ENCODE results near the gene ZBED1. TPM values are rescaled to one million over a fixed set of nuclear protein-coding genes. Genes with fewer than 3 reads are reported as not detected.

ZBED1 gene
- total and polyA plus RNA-seq, 2 donors (not counting 3 experiments of a cell fraction or from before 2014, with no cell fraction given) = 24.6 to 46.5 TPM

DNA sequence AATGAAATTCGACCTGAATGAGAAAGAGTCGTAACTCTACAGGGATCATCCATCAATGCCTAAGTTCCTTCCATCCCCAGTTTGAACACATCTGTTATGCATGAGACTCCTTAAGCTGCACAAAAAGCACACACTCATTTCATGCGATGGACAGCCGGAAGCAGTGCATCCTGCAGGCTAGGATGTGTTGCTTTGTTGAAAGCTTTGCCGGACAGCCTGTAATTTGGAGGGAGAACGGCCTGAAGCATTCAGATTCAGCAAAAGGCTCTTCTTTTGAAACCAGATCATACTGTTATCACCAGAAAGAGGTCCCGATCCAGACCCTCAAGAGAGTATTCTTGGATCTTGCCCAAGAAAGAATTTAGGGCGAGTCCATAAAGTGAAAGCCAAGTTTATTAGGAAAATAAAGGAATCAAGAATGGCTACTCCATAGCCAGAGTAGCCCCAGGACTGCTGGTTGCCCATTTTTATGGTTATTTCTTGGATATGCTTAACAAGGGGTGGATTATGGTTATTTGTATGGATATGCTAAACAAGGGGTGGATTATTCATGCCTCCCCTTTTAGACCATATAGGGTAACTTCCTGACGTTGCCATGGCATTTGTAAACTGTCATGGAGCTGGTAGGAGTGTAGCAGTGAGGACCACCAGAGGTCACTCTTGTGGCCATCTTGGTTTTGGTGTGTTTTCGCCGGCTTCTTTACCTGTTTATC, 48.1 kb upstream of the ZBED1 start:
- Histone ChIP-seq H3K4me2 (ENCODE audit: insufficient read depth, low read length) (no peak overlapping the region), H3K9me1 (replicated peaks; ENCODE audit: control insufficient read depth, extremely low read depth, insufficient read depth, low read length) (no peaks in the 10 kb centered on the region), H3K4me3 (replicated peaks in 1 of 3; ENCODE audit: insufficient read depth in 1 of 3, low read depth in 1 of 3, low read length in 3 of 3) (no peak overlapping the region), H3K9ac (replicated peaks; ENCODE audit: extremely low read depth, insufficient read depth, low read length) (no peak overlapping the region), H3K36me3 (ENCODE audit: control insufficient read depth in 2 of 2, extremely low read depth in 1 of 2, insufficient read depth in 2 of 2, low read length in 2 of 2) (no peaks in the 10 kb centered on the region), H2AFZ (ENCODE audit: low read depth, low read length) (no peak overlapping the region), H3K79me2 (ENCODE audit: control insufficient read depth, insufficient read depth, low read length) (no peaks in the 10 kb centered on the region), H3K27ac (ENCODE audit: insufficient read depth, low read depth, low read length) (no peak overlapping the region), H4K20me1 (replicated peaks; ENCODE audit: control insufficient read depth, extremely low read depth, insufficient read depth, low read length) (no peaks in the 10 kb centered on the region), H3K9me3 (replicated peaks; ENCODE audit: control insufficient read depth, insufficient read depth, low read length) (no peaks in the 10 kb centered on the region), H3K27me3 (ENCODE audit: control insufficient read depth in 2 of 2, insufficient read depth in 2 of 2, low read length in 2 of 2) (no peaks in the 10 kb centered on the region), H3K4me1 (ENCODE audit: control insufficient read depth, extremely low read depth, insufficient read depth, low read length) (no peaks in the 10 kb centered on the region)
- DNase-seq (ENCODE audit: low read depth, low spot score) = no peak
- intact Hi-C loops (cut with micrococcal nuclease) (no loop called here), dilution Hi-C loops (cut with MboI; ENCODE audit: extremely low pct_ligation_motif_present, low sequenced_read_pairs) (no loop called here)
- ChIA-PET POLR2A (no interaction called here), CTCF (no interaction called here)
- no peak for FAIRE-seq
- TF ChIP-seq, protein P1, sequence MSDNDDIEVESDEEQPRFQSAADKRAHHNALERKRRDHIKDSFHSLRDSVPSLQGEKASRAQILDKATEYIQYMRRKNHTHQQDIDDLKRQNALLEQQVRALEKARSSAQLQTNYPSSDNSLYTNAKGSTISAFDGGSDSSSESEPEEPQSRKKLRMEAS (IDR thresholded peaks at IDR 0.05; ENCODE audit: insufficient read depth, insufficient read length) = no peak
- TF ChIP-seq JUN (IDR thresholded peaks at IDR 0.05; ENCODE audit: borderline replicate concordance, insufficient read depth, insufficient read length, low read depth) = no peak
- no TSS peak for BruUV-seq (replicated peaks)

DNA sequence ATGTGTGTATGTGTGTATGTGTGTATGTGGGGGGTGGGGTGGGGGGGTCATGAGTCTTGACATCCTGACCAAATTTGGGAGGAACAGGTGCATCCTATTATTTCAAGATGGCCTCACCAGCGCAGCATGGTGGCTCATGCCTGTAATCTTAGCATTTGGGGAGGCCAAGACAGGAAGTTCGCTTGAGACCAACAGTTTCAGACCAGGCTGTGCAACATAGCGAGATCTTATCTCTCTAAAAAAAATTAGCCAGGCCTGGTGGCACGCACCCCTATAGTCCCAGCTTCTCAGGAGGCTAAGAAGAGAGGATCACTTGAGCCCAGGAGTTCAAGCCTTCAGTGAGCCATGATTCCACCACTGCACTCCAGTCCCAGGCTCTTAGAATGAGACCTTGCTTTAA, 47.0 kb upstream of the ZBED1 start:
- Histone ChIP-seq H3K4me3 (replicated peaks in 1 of 3; ENCODE audit: insufficient read depth in 1 of 3, low read depth in 1 of 3, low read length in 3 of 3) (no peak overlapping the region), H3K4me2 (ENCODE audit: insufficient read depth, low read length) (no peak overlapping the region), H3K36me3 (ENCODE audit: control insufficient read depth in 2 of 2, extremely low read depth in 1 of 2, insufficient read depth in 2 of 2, low read length in 2 of 2) (no peaks in the 10 kb centered on the region), H3K9me1 (replicated peaks; ENCODE audit: control insufficient read depth, extremely low read depth, insufficient read depth, low read length) (no peaks in the 10 kb centered on the region), H3K27me3 (ENCODE audit: control insufficient read depth in 2 of 2, insufficient read depth in 2 of 2, low read length in 2 of 2) (no peaks in the 10 kb centered on the region), H4K20me1 (replicated peaks; ENCODE audit: control insufficient read depth, extremely low read depth, insufficient read depth, low read length) (no peaks in the 10 kb centered on the region), H3K4me1 (ENCODE audit: control insufficient read depth, extremely low read depth, insufficient read depth, low read length) (no peaks in the 10 kb centered on the region), H2AFZ (ENCODE audit: low read depth, low read length) (no peak overlapping the region), H3K9me3 (replicated peaks; ENCODE audit: control insufficient read depth, insufficient read depth, low read length) (no peaks in the 10 kb centered on the region), H3K9ac (replicated peaks; ENCODE audit: extremely low read depth, insufficient read depth, low read length) (no peak overlapping the region), H3K79me2 (ENCODE audit: control insufficient read depth, insufficient read depth, low read length) (no peaks in the 10 kb centered on the region), H3K27ac (ENCODE audit: insufficient read depth, low read depth, low read length) (no peak overlapping the region)
- ChIA-PET CTCF (no interaction called here), POLR2A (no interaction called here)
- FAIRE-seq = no peak
- TF ChIP-seq JUN (IDR thresholded peaks at IDR 0.05; ENCODE audit: borderline replicate concordance, insufficient read depth, insufficient read length, low read depth) (no peak), EZH2 (IDR thresholded peaks at IDR 0.05; ENCODE audit: borderline replicate concordance, low read depth, low read length, severe bottlenecking) (no peak), POLR2AphosphoS5 (IDR thresholded peaks at IDR 0.05; ENCODE audit: insufficient read depth, low read depth, low read length) (no peak), CTCF (IDR thresholded peaks at IDR 0.05; ENCODE audit: extremely low read depth in 1 of 2, insufficient read depth in 1 of 2, low read depth in 1 of 2, low read length in 2 of 2) (no peak), FOS (IDR thresholded peaks at IDR 0.05; ENCODE audit: borderline replicate concordance, insufficient read depth, low read length) (no peak), GATA2 (IDR thresholded peaks at IDR 0.05; ENCODE audit: insufficient read depth, insufficient read length, low read depth, low read length) (no peak)
- TF ChIP-seq, protein P1 (IDR thresholded peaks at IDR 0.05; ENCODE audit: insufficient read depth, insufficient read length) = no peak
- intact Hi-C loops (cut with micrococcal nuclease) (no loop called here), dilution Hi-C loops (cut with MboI; ENCODE audit: extremely low pct_ligation_motif_present, low sequenced_read_pairs) (no loop called here)
- no TSS peak for BruUV-seq (replicated peaks)
- DNase-seq (ENCODE audit: low read depth, low spot score) = no peak

Data from endothelial cell of umbilical vein (primary cell).